Endothelial cell of umbilical vein (primary cell): ENCODE measurements around the gene LGR4. TPM values are rescaled to one million over a fixed set of nuclear protein-coding genes. Genes with fewer than 3 reads are reported as not detected.

ENCODE experiments used
- BruUV-seq: library from RNA; stranded (reverse); fragments of 400-500 nt; replicated peaks from 2 replicates; lab custom pipeline; 2021; lab: Mats Ljungman, UMichigan
- CTCF ChIA-PET: fragments of 300-600, 350-600 bp; sonication (Branson Sonifier 250); formaldehyde crosslinking; loops from one replicate; lab custom pipeline; 2021; ENCODE audit warnings: antibody characterized with exemption, inconsistent platforms; lab: Charles Lee
- POLR2A ChIA-PET: fragments of 300-600, 350-600 bp; sonication (Branson Sonifier 250); formaldehyde crosslinking; loops from one replicate; lab custom pipeline; 2021; ENCODE audit warnings: antibody characterized with exemption, inconsistent platforms; lab: Charles Lee
- DNase-seq: peaks from one replicate; pipeline ENCODE4 v3.0.0-alpha.2; 2011; ENCODE audit warnings: low read depth, low spot score
- FAIRE-seq: peaks from 2 replicates; lab custom pipeline; 2011; peaks lifted over from hg19 to GRCh38; lab: Jason Lieb, UNC
- H2AFZ ChIP-seq: 2 replicates; pipeline ENCODE4 v1.6.0; 2012; ENCODE audit warnings: low read depth, low read length, control low read depth, inconsistent platforms
- H3K27ac ChIP-seq: 2 replicates; pipeline ENCODE4 v1.5.1; 2011; ENCODE audit warnings: low read depth, mild to moderate bottlenecking, control low read depth, low read length, moderate library complexity; ENCODE audit not compliant: insufficient read depth
- H3K27me3 ChIP-seq, 2 experiments: 2 replicates each; pipeline versions ENCODE4 v1.6.0 to v1.6.1; 2011; ENCODE audit warnings: low read length in 2 of 2, mixed read lengths in 1 of 2; ENCODE audit not compliant: control insufficient read depth in 2 of 2, insufficient read depth in 2 of 2
- H3K36me3 ChIP-seq, 2 experiments: 2 replicates in 1 of 2; 3 replicates in 1 of 2; pipeline ENCODE4 v1.5.1; 2011; ENCODE audit warnings: low read length in 2 of 2, mild to moderate bottlenecking in 1 of 2, moderate library complexity in 1 of 2; ENCODE audit not compliant: control insufficient read depth in 2 of 2, insufficient read depth in 2 of 2; ENCODE audit errors: extremely low read depth in 1 of 2
- H3K4me1 ChIP-seq: 3 replicates; pipeline ENCODE4 v1.5.1; 2011; ENCODE audit warnings: mild to moderate bottlenecking, low read length; ENCODE audit not compliant: control insufficient read depth, insufficient read depth; ENCODE audit errors: extremely low read depth
- H3K4me2 ChIP-seq: 2 replicates; pipeline ENCODE4 v1.6.1; 2011; ENCODE audit warnings: low read length, control low read depth, mixed read lengths; ENCODE audit not compliant: insufficient read depth
- H3K4me3 ChIP-seq, 3 experiments: fragments of 200-600 bp in 1 of 3; sonication (generic), shearing (Covaris generic) in 1 of 3; replicated peaks in 1 of 3; 2 replicates each; pipeline ENCODE4 v1.5.1; 2011 to 2016; ENCODE audit warnings: control low read depth in 3 of 3, low read length in 3 of 3, mild to moderate bottlenecking in 2 of 3, inconsistent platforms in 1 of 3, low read depth in 1 of 3, moderate library complexity in 1 of 3; ENCODE audit not compliant: insufficient read depth in 1 of 3
- H3K79me2 ChIP-seq: 2 replicates; pipeline ENCODE4 v1.6.0; 2012; ENCODE audit warnings: low read length, inconsistent platforms; ENCODE audit not compliant: control insufficient read depth, insufficient read depth
- H3K9ac ChIP-seq: replicated peaks from 2 replicates; pipeline ENCODE3; 2011; ENCODE audit warnings: low read length, control low read depth; ENCODE audit not compliant: insufficient read depth; ENCODE audit errors: extremely low read depth
- H3K9me1 ChIP-seq: replicated peaks from 3 replicates; pipeline ENCODE4 v1.6.0; 2011; ENCODE audit warnings: mild to moderate bottlenecking, low read length; ENCODE audit not compliant: control insufficient read depth, insufficient read depth; ENCODE audit errors: extremely low read depth
- H3K9me3 ChIP-seq: replicated peaks from 2 replicates; pipeline ENCODE4 v1.5.1; 2012; ENCODE audit warnings: low read length, inconsistent platforms; ENCODE audit not compliant: control insufficient read depth, insufficient read depth
- H4K20me1 ChIP-seq: replicated peaks from 2 replicates; pipeline ENCODE3; 2011; ENCODE audit warnings: mild to moderate bottlenecking, low read length; ENCODE audit not compliant: control insufficient read depth, insufficient read depth; ENCODE audit errors: extremely low read depth
- EZH2 ChIP-seq: IDR thresholded peaks from 2 replicates; pipeline ENCODE4 v1.6.1; 2012; ENCODE audit warnings: borderline replicate concordance, low read depth, mild to moderate bottlenecking, moderate library complexity, low read length, inconsistent platforms; ENCODE audit not compliant: severe bottlenecking
- FOS ChIP-seq: IDR thresholded peaks from 2 replicates; pipeline ENCODE4 v1.6.1; 2011; ENCODE audit warnings: mild to moderate bottlenecking, low read length, moderate library complexity, borderline replicate concordance; ENCODE audit not compliant: insufficient read depth
- GATA2 ChIP-seq: IDR thresholded peaks from 2 replicates; pipeline ENCODE4 v1.7.0; 2011; ENCODE audit warnings: low read depth, mild to moderate bottlenecking, moderate library complexity, mixed read lengths, low read length; ENCODE audit not compliant: insufficient read length, insufficient read depth
- JUN ChIP-seq: IDR thresholded peaks from 2 replicates; pipeline ENCODE4 v1.6.1; 2011; ENCODE audit warnings: borderline replicate concordance, low read depth; ENCODE audit not compliant: insufficient read length, insufficient read depth
- MAX ChIP-seq: IDR thresholded peaks from 2 replicates; pipeline ENCODE4 v1.6.1; 2011; ENCODE audit not compliant: insufficient read depth, insufficient read length
- MYC ChIP-seq: IDR thresholded peaks from one replicate; pipeline ENCODE4 v1.6.1; 2011; ENCODE audit warnings: mild to moderate bottlenecking, low read depth, low read length
- POLR2A ChIP-seq: IDR thresholded peaks from 2 replicates; pipeline ENCODE4 v1.6.1; 2012; ENCODE audit warnings: low read depth, mild to moderate bottlenecking, control low read depth, low read length
- POLR2AphosphoS5 ChIP-seq: IDR thresholded peaks from 2 replicates; pipeline ENCODE4 v1.6.1; 2012; ENCODE audit warnings: low read depth, mild to moderate bottlenecking, control low read depth, low read length, moderate library complexity; ENCODE audit not compliant: insufficient read depth
- dilution Hi-C: fragments of 300-500 bp; cut with MboI; formaldehyde crosslinking; loops from one replicate; pipeline ENCODE4 v1.15.0; 2019; ENCODE audit warnings: low sequenced_read_pairs; ENCODE audit not compliant: extremely low pct_ligation_motif_present
- intact Hi-C: fragments of 100-400 bp; cut with micrococcal nuclease; formaldehyde crosslinking; loops from one replicate; pipeline ENCODE4 v1.10.0; 2022
- polyA plus RNA-seq, 4 experiments: library from polyadenylated mRNA; depleted of rRNA in 3 of 4; stranded (reverse) in 3 of 4; unstranded in 1 of 4; fragments of >200 nt; gene quantifications; 2 replicates each; pipeline versions ENCODE4 v1.2.1 to v1.2.3, GENCODE V29; 2011 to 2012; ENCODE audit warnings: missing spikeins in 1 of 4
- total RNA-seq: library from RNA; stranded (reverse); gene quantifications from 2 replicates; pipeline ENCODE4 v1.2.3, GENCODE V29; 2021
- TF ChIP-seq, protein P1 (sequence below), 2 donors: IDR thresholded peaks; 1 replicate in 1 of 2; 2 replicates in 1 of 2; pipeline ENCODE4 v1.5.1; 2011; ENCODE audit warnings: low read length in 2 of 2, mild to moderate bottlenecking in 2 of 2, moderate library complexity in 2 of 2, control low read depth in 1 of 2, inconsistent platforms in 1 of 2, low read depth in 1 of 2; ENCODE audit not compliant: insufficient read depth in 1 of 2; ENCODE audit errors: extremely low read depth in 1 of 2

LGR4 gene
- total and polyA plus RNA-seq, 2 donors (not counting 3 experiments of a cell fraction or from before 2014, with no cell fraction given): 1.3 to 3.1 TPM

- Histone ChIP-seq H3K4me2 (no peak overlapping the region), H3K9me3 (no peaks in the 10 kb centered on the region), H3K4me1 (peaks cover 5% of the 10 kb centered on the region), H3K9ac (no peak overlapping the region), H3K9me1 (no peaks in the 10 kb centered on the region), H3K36me3 (no peaks in the 10 kb centered on the region), H4K20me1 (no peaks in the 10 kb centered on the region), H2AFZ (no peak overlapping the region), H3K4me3 (no peak overlapping the region), H3K79me2 (no peaks in the 10 kb centered on the region), H3K27ac (no peak overlapping the region), H3K27me3 (no peaks in the 10 kb centered on the region)
- TF ChIP-seq MYC (no peak), FOS (no peak), JUN (no peak), POLR2AphosphoS5 (no peak), MAX (no peak), GATA2 (no peak), EZH2 (no peak), POLR2A (no peak)
- TF ChIP-seq, protein P1, sequence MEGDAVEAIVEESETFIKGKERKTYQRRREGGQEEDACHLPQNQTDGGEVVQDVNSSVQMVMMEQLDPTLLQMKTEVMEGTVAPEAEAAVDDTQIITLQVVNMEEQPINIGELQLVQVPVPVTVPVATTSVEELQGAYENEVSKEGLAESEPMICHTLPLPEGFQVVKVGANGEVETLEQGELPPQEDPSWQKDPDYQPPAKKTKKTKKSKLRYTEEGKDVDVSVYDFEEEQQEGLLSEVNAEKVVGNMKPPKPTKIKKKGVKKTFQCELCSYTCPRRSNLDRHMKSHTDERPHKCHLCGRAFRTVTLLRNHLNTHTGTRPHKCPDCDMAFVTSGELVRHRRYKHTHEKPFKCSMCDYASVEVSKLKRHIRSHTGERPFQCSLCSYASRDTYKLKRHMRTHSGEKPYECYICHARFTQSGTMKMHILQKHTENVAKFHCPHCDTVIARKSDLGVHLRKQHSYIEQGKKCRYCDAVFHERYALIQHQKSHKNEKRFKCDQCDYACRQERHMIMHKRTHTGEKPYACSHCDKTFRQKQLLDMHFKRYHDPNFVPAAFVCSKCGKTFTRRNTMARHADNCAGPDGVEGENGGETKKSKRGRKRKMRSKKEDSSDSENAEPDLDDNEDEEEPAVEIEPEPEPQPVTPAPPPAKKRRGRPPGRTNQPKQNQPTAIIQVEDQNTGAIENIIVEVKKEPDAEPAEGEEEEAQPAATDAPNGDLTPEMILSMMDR (IDR thresholded peaks at IDR 0.05; ENCODE audit: extremely low read depth in 1 of 2, insufficient read depth in 1 of 2, low read depth in 1 of 2, low read length in 2 of 2): no peak
- CTCF ChIA-PET: interaction anchor here (1.5 kb wide), 1 partner anchor 118 kb away, joined by 4 read pairs; no protein-coding TSS in a partner anchor
- DNase-seq (no peak), FAIRE-seq (no peak)
- POLR2A ChIA-PET: no interaction called here
- dilution Hi-C loops: no loop called here
- no TSS peak for BruUV-seq
- intact Hi-C loops: no loop called here
These were observed 104.7 kb downstream of the LGR4 start for GRCh38 chr11:27367881-27368280.
